ENCODE measurements around the gene RNASE2.

DNA sequence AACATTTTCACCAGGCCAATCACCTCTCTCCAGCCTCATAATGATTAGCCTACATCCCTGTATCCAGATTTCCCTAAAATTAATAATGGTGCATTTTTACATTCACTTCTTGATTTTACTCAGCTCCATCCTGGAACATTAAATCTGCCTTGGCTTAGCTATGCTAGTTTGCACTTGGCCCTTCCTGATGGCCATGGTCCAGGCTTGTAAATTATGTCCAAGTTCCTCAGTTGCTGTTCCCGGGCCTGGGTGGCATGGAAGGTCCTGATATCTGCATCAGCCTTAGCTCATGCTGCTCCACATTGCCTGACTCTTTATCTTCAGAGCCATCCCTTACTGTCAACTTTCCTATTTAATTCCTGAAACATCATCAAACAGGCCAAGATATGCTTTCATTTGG is 23.4 kb downstream of the RNASE2 start:
- TF ChIP-seq POLR2A (IDR thresholded peaks at IDR 0.05): no peak
- TF ChIP-seq, protein P1, sequence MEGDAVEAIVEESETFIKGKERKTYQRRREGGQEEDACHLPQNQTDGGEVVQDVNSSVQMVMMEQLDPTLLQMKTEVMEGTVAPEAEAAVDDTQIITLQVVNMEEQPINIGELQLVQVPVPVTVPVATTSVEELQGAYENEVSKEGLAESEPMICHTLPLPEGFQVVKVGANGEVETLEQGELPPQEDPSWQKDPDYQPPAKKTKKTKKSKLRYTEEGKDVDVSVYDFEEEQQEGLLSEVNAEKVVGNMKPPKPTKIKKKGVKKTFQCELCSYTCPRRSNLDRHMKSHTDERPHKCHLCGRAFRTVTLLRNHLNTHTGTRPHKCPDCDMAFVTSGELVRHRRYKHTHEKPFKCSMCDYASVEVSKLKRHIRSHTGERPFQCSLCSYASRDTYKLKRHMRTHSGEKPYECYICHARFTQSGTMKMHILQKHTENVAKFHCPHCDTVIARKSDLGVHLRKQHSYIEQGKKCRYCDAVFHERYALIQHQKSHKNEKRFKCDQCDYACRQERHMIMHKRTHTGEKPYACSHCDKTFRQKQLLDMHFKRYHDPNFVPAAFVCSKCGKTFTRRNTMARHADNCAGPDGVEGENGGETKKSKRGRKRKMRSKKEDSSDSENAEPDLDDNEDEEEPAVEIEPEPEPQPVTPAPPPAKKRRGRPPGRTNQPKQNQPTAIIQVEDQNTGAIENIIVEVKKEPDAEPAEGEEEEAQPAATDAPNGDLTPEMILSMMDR (IDR thresholded peaks at IDR 0.05): no peak
